Body of pancreas (tissue), 4 donors: Measurements from ENCODE around the gene CEP170B.

Experiments used
- POLR2A ChIP-seq, 3 donors: fragments of 450-650 bp; IDR thresholded peaks; one replicate each; pipeline ENCODE4 v1.6.1; 2016; ENCODE audit warnings: antibody characterized with exemption in 3 of 3, mild to moderate bottlenecking in 2 of 3
- TF ChIP-seq, protein P1 (sequence below), 7 experiments: fragments of 450-650 bp in 4 of 7; fragments of 200-600 bp in 3 of 7; sonication (generic) in 3 of 7; IDR thresholded peaks; one replicate each; pipeline ENCODE4 v1.5.1; 2016 to 2019; ENCODE audit warnings: antibody characterized with exemption in 7 of 7

- no peak for TF ChIP-seq POLR2A (IDR thresholded peaks at IDR 0.05)
- TF ChIP-seq, protein P1, sequence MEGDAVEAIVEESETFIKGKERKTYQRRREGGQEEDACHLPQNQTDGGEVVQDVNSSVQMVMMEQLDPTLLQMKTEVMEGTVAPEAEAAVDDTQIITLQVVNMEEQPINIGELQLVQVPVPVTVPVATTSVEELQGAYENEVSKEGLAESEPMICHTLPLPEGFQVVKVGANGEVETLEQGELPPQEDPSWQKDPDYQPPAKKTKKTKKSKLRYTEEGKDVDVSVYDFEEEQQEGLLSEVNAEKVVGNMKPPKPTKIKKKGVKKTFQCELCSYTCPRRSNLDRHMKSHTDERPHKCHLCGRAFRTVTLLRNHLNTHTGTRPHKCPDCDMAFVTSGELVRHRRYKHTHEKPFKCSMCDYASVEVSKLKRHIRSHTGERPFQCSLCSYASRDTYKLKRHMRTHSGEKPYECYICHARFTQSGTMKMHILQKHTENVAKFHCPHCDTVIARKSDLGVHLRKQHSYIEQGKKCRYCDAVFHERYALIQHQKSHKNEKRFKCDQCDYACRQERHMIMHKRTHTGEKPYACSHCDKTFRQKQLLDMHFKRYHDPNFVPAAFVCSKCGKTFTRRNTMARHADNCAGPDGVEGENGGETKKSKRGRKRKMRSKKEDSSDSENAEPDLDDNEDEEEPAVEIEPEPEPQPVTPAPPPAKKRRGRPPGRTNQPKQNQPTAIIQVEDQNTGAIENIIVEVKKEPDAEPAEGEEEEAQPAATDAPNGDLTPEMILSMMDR (IDR thresholded peaks at IDR 0.05) = no peak
Observed at GRCh38 chr14:104942586-104942985, 77.5 kb downstream of the CEP170B start.
